ENCODE data around the gene BNIP3.

Gene BNIP3

GRCh38 chr10:131964298-131964697, 17.4 kb downstream of the BNIP3 start:
- no peak for TF ChIP-seq CSDC2 (CRISPR knock-in tag; IDR thresholded peaks at IDR 0.05)
- no peak for TF ChIP-seq CREB5 (CRISPR knock-in tag; IDR thresholded peaks at IDR 0.05; ENCODE audit: low read depth)
- no peak for TF ChIP-seq PPARA (CRISPR knock-in tag; IDR thresholded peaks at IDR 0.05; ENCODE audit: borderline replicate concordance)
- TF ChIP-seq ZNF565 (CRISPR knock-in tag; conservative IDR thresholded peaks at IDR 0.05; ENCODE audit: low read depth) = no peak
- no peak for TF ChIP-seq SNAI2 (CRISPR knock-in tag; IDR thresholded peaks at IDR 0.05)
- no peak for TF ChIP-seq ISL1 (CRISPR knock-in tag; IDR thresholded peaks at IDR 0.05)
- no peak for TF ChIP-seq ZNF70 (CRISPR knock-in tag; IDR thresholded peaks at IDR 0.05)
- TF ChIP-seq PATZ1 (CRISPR knock-in tag; IDR thresholded peaks at IDR 0.05; ENCODE audit: borderline replicate concordance) = no peak
- TF ChIP-seq ZFP30 (CRISPR knock-in tag; IDR thresholded peaks at IDR 0.05) = no peak
- TF ChIP-seq CSRNP3 (CRISPR knock-in tag; IDR thresholded peaks at IDR 0.05) = no peak
- TF ChIP-seq TOX (CRISPR knock-in tag; IDR thresholded peaks at IDR 0.05; ENCODE audit: borderline replicate concordance) = no peak
- no peak for TF ChIP-seq RARB (CRISPR knock-in tag; IDR thresholded peaks at IDR 0.05)
- TF ChIP-seq TCF4 (CRISPR knock-in tag; IDR thresholded peaks at IDR 0.05; ENCODE audit: borderline replicate concordance) = no peak
- no peak for TF ChIP-seq POU6F1 (CRISPR knock-in tag; IDR thresholded peaks at IDR 0.05; ENCODE audit: borderline replicate concordance, low read depth)
- TF ChIP-seq ZC3H10 (CRISPR knock-in tag; IDR thresholded peaks at IDR 0.05) = no peak
- TF ChIP-seq ESRRG (CRISPR knock-in tag; IDR thresholded peaks at IDR 0.05) = no peak
- no peak for ATAC-seq

- no peak for ATAC-seq
- TF ChIP-seq TSHZ2 (CRISPR knock-in tag; IDR thresholded peaks at IDR 0.05) (no peak), TCF4 (CRISPR knock-in tag; IDR thresholded peaks at IDR 0.05; ENCODE audit: borderline replicate concordance) (no peak), SNAI2 (CRISPR knock-in tag; IDR thresholded peaks at IDR 0.05) (no peak), ARNTL (CRISPR knock-in tag; IDR thresholded peaks at IDR 0.05; ENCODE audit: borderline replicate concordance, low read depth) (no peak), ZC3H10 (CRISPR knock-in tag; IDR thresholded peaks at IDR 0.05) (no peak), ZNF8 (CRISPR knock-in tag; IDR thresholded peaks at IDR 0.05) (no peak), CREB5 (CRISPR knock-in tag; IDR thresholded peaks at IDR 0.05; ENCODE audit: low read depth) (no peak), ZFP30 (CRISPR knock-in tag; IDR thresholded peaks at IDR 0.05) (no peak), GLIS3 (CRISPR knock-in tag; IDR thresholded peaks at IDR 0.05) (no peak), BACH2 (CRISPR knock-in tag; IDR thresholded peaks at IDR 0.05; ENCODE audit: borderline replicate concordance) (no peak), RARB (CRISPR knock-in tag; IDR thresholded peaks at IDR 0.05) (no peak)
Observed at GRCh38 chr10:131963811-131964210, 17.9 kb downstream of the BNIP3 start.

All from SK-N-SH treated with all-trans-retinoic acid at 6 μM for 48 hours (cell line).